GM12878 (cell line): ENCODE results near the gene ZNF407. TPM values are rescaled to one million over a fixed set of nuclear protein-coding genes. Genes with fewer than 3 reads are reported as not detected.

ENCODE experiments used
- ATAC-seq: fragments of 200-7000 bp; cut with Tn5 transposase; 3 replicates; pipeline ENCODE4 v1.9.1; 2020; ENCODE audit warnings: mild to moderate bottlenecking, moderate library complexity
- BruUV-seq: library from RNA; stranded (reverse); fragments of 400-500 nt; replicated peaks from 2 replicates; lab custom pipeline; 2021; lab: Mats Ljungman, UMichigan
- CTCF ChIA-PET: fragments of 300-600 bp; sonication (Branson Sonifier 250); formaldehyde crosslinking; extraction: SDS; loops from one replicate; lab custom pipeline; 2021; ENCODE audit warnings: inconsistent platforms; lab: Yijun Ruan, JAX
- POLR2A ChIA-PET: fragments of 350-600 bp; formaldehyde crosslinking; extraction: SDS; loops from one replicate; lab custom pipeline; 2021; ENCODE audit warnings: inconsistent platforms; lab: Charles Lee
- RAD21 ChIA-PET: fragments of 300-600 bp; sonication (Branson Sonifier 250); formaldehyde crosslinking; loops from one replicate; lab custom pipeline; 2023; ENCODE audit warnings: antibody characterized with exemption; ENCODE audit not compliant: unreplicated experiment; lab: Charles Lee
- SMC1A ChIA-PET: fragments of 300-600 bp; sonication (Branson Sonifier 250); formaldehyde crosslinking; loops from one replicate; lab custom pipeline; 2023; ENCODE audit not compliant: unreplicated experiment, uncharacterized antibody; lab: Charles Lee
- DNase-seq: peaks from one replicate; pipeline ENCODE4 v3.0.0-alpha.2; 2011; ENCODE audit warnings: low read depth, low spot score
- FAIRE-seq: peaks from 3 replicates; lab custom pipeline; 2011; peaks lifted over from hg19 to GRCh38; lab: Jason Lieb, UNC
- H2AFZ ChIP-seq: 2 replicates; pipeline ENCODE4 v1.6.0; 2011; ENCODE audit warnings: low read depth, low read length, control low read depth; ENCODE audit not compliant: control insufficient read depth
- H3K27ac ChIP-seq: 2 replicates; pipeline ENCODE4 v1.5.1; 2011; ENCODE audit warnings: control low read depth; ENCODE audit not compliant: control insufficient read depth, insufficient read depth
- H3K27me3 ChIP-seq, 2 experiments: replicated peaks in 1 of 2; 2 replicates each; pipeline versions ENCODE4 v1.6.0 to v1.6.1; 2011; ENCODE audit warnings: low read length in 1 of 2; ENCODE audit not compliant: control insufficient read depth in 2 of 2, insufficient read depth in 2 of 2
- H3K36me3 ChIP-seq, 2 experiments: 2 replicates each; pipeline ENCODE4 v1.5.1; 2011; ENCODE audit warnings: low read length in 1 of 2; ENCODE audit not compliant: control insufficient read depth in 2 of 2, insufficient read depth in 2 of 2
- H3K4me1 ChIP-seq: 2 replicates; pipeline ENCODE4 v1.6.1; 2011; ENCODE audit warnings: mild to moderate bottlenecking, low read length, moderate library complexity, mixed read lengths; ENCODE audit not compliant: control insufficient read depth, insufficient read depth
- H3K4me2 ChIP-seq: 2 replicates; pipeline ENCODE4 v1.6.0; 2011; ENCODE audit warnings: control low read depth; ENCODE audit not compliant: control insufficient read depth, insufficient read depth
- H3K4me3 ChIP-seq: fragments of 200-600 bp; sonication (generic); 2 replicates; pipeline ENCODE4 v1.5.1; 2016
- H3K79me2 ChIP-seq: 2 replicates; pipeline ENCODE4 v1.6.0; 2011; ENCODE audit warnings: low read length; ENCODE audit not compliant: control insufficient read depth, insufficient read depth
- H3K9ac ChIP-seq: 2 replicates; pipeline ENCODE4 v1.8.0; 2011; ENCODE audit warnings: low read length, control low read depth, mixed read lengths; ENCODE audit not compliant: control insufficient read depth, insufficient read depth
- H3K9me3 ChIP-seq: replicated peaks from 3 replicates; pipeline ENCODE4 v1.5.1; 2011; ENCODE audit warnings: mild to moderate bottlenecking, low read length; ENCODE audit not compliant: control insufficient read depth, insufficient read depth
- H4K20me1 ChIP-seq: 2 replicates; pipeline ENCODE4 v1.6.0; 2011; ENCODE audit not compliant: control insufficient read depth, insufficient read depth
- CHD2 ChIP-seq: IDR thresholded peaks from 2 replicates; pipeline ENCODE4 v1.6.1; 2011; ENCODE audit warnings: low read depth, low read length, improper control_type of control experiment, borderline replicate concordance
- E2F8 ChIP-seq: fragments of 450-650 bp; IDR thresholded peaks from 2 replicates; pipeline ENCODE4 v1.6.1; 2018; ENCODE audit warnings: mild to moderate bottlenecking, low read depth, moderate library complexity; ENCODE audit not compliant: partially characterized antibody
- FOS ChIP-seq: IDR thresholded peaks from 3 replicates; pipeline ENCODE4 v1.6.1; 2011; ENCODE audit warnings: borderline replicate concordance; ENCODE audit not compliant: insufficient read length; ENCODE audit errors: extremely low read depth
- HDAC2 ChIP-seq: fragments of 200-600 bp; sonication (generic); IDR thresholded peaks from 2 replicates; pipeline ENCODE4 v1.6.1; 2017
- IKZF2 ChIP-seq, 2 experiments: fragments of 450-650 bp; IDR thresholded peaks; 2 replicates each; pipeline ENCODE4 v1.6.1; 2017; ENCODE audit warnings: mild to moderate bottlenecking in 2 of 2, moderate library complexity in 2 of 2
- MEF2B ChIP-seq: fragments of 450-650 bp; IDR thresholded peaks from 2 replicates; pipeline ENCODE4 v1.6.1; 2018; ENCODE audit warnings: mild to moderate bottlenecking, moderate library complexity; ENCODE audit not compliant: partially characterized antibody, poor library complexity, severe bottlenecking
- NBN ChIP-seq: fragments of 450-650 bp; IDR thresholded peaks from 2 replicates; pipeline ENCODE4 v1.6.1; 2016
- RELB ChIP-seq: fragments of 450-650 bp; IDR thresholded peaks from 2 replicates; pipeline ENCODE4 v1.6.1; 2017; ENCODE audit warnings: low read depth, mild to moderate bottlenecking, moderate library complexity
- SIX5 ChIP-seq: IDR thresholded peaks from 2 replicates; pipeline ENCODE4 v1.6.1; 2011; ENCODE audit warnings: mild to moderate bottlenecking, low read depth, low read length, moderate library complexity; ENCODE audit not compliant: severe bottlenecking
- SMC3 ChIP-seq: IDR thresholded peaks from 2 replicates; pipeline ENCODE4 v1.6.1; 2011; ENCODE audit warnings: low read length, improper control_type of control experiment, borderline replicate concordance
- SUZ12 ChIP-seq: fragments of 200-600 bp; sonication (generic); IDR thresholded peaks from one replicate; pipeline ENCODE4 v1.6.1; 2018; ENCODE audit warnings: antibody characterized with exemption, mild to moderate bottlenecking; ENCODE audit not compliant: unreplicated experiment
- USF1 ChIP-seq: IDR thresholded peaks from 2 replicates; pipeline ENCODE4 v1.6.1; 2011; ENCODE audit warnings: borderline replicate concordance, low read depth, mild to moderate bottlenecking, moderate library complexity, mixed read lengths, low read length; ENCODE audit not compliant: insufficient read depth; ENCODE audit errors: extremely low read length
- ZNF24 ChIP-seq: fragments of 450-650 bp; IDR thresholded peaks from 2 replicates; pipeline ENCODE4 v1.6.1; 2017; ENCODE audit warnings: antibody characterized with exemption, mild to moderate bottlenecking
- WGBS: methylation state at CpG from one replicate; pipeline ENCODE4 v1.1.6; 2016; ENCODE audit warnings: low lambda C conversion rate; ENCODE audit not compliant: insufficient replicate concordance, insufficient coverage; ENCODE audit errors: missing lambda C conversion rate; 5-methylcytosine and 5-hydroxymethylcytosine counted together
- in situ Hi-C: fragments of 300-500 bp; cut with MboI; formaldehyde crosslinking; loops from 9 replicates; pipeline ENCODE4 v1.14.3; 2018; ENCODE audit warnings: mixed read lengths
- intact Hi-C: fragments of 100-400 bp; cut with micrococcal nuclease; formaldehyde crosslinking; loops from one replicate; pipeline ENCODE4 v1.14.2; 2022; ENCODE audit not compliant: unreplicated experiment
- polyA plus RNA-seq, 11 experiments: library from polyadenylated mRNA; depleted of rRNA in 4 of 11; unstranded in 6 of 11; stranded (reverse) in 5 of 11; fragments of >200 nt; fragmentation: Nextera tagmentation in 4 of 11; fragmentation: Illumina TruSeq in 1 of 11; extraction: Ambion mirVana in 4 of 11; extraction: Trizol in 1 of 11; gene quantifications; 1 replicate in 1 of 11; 2 replicates in 10 of 11; pipeline versions ENCODE4 v1.2.1 to v1.2.3, GENCODE V29; 2011 to 2016; ENCODE audit warnings: inconsistent platforms in 2 of 11, missing spikeins in 2 of 11, low read depth in 1 of 11
- total RNA-seq, 4 experiments: library from RNA; depleted of rRNA in 3 of 4; stranded (reverse); fragments of >200 nt in 3 of 4; fragmentation: Illumina TruSeq in 1 of 4; extraction: Trizol in 1 of 4; gene quantifications; 2 replicates each; pipeline versions ENCODE4 v1.2.1 to v1.2.3, GENCODE V29; 2013 to 2021

Gene ZNF407
- total and polyA plus RNA-seq, 10 of the 15 experiments (the other 5 are each of a cell fraction or from before 2014, with no cell fraction given): 0.69 to 11.6 (median 5.3) TPM

- intact Hi-C loops (loop anchor here (5.0 to 10.0 kb wide), 3 partner anchors 63 to 335 kb away; partner anchors contain the start of gene PTGR3), in situ Hi-C loops (no loop called here)
- DNase-seq (peak; percentile 71), ATAC-seq (peak; percentile 94), FAIRE-seq (peak; percentile 81)
- H3K27me3 ChIP-seq: no peaks in the 10 kb centered on the region
- peak overlapping the region; percentile 52 for H3K4me2 ChIP-seq
- H3K4me1 ChIP-seq: peaks cover 18% of the 10 kb centered on the region
- peak overlapping the region; percentile 0; the same call in 1 of the 2 replicates for H3K9ac ChIP-seq
- no peaks in the 10 kb centered on the region for H3K9me3 ChIP-seq
- peak overlapping the region; percentile 21; the same call in 1 of the 2 replicates for H2AFZ ChIP-seq
- no peaks in the 10 kb centered on the region for H4K20me1 ChIP-seq
- no peak overlapping the region for H3K4me3 ChIP-seq
- WGBS: 20% methylated on average over 5 of the region's 5 CpGs
- no peaks in the 10 kb centered on the region for H3K79me2 ChIP-seq
- ChIA-PET POLR2A (interaction anchor here (1.3 kb wide), 1 partner anchor 9 kb away, joined by 5 read pairs; no protein-coding TSS in a partner anchor), CTCF (interaction anchor here (0.7 to 1.6 kb wide), 5 partner anchors 50 to 104 kb away, joined by 3 to 4 read pairs (median 3); no protein-coding TSS in a partner anchor), SMC1A (interaction anchor here (0.9 to 3.7 kb wide), 24 partner anchors 8 to 272 kb away, joined by 3 to 26 read pairs (median 4); partner anchors contain the start of gene ZNF407), RAD21 (interaction anchor here (0.8 to 3.8 kb wide), 6 partner anchors 62 to 102 kb away, joined by 3 to 16 read pairs (median 5); no protein-coding TSS in a partner anchor)
- peak overlapping the region; percentile 64; the same call in 1 of the 2 replicates for H3K27ac ChIP-seq
- H3K36me3 ChIP-seq: no peaks in the 10 kb centered on the region
- no TSS peak for BruUV-seq
- no peak for TF ChIP-seq SUZ12
- peak; percentile 95 for TF ChIP-seq MEF2B
- TF ChIP-seq SMC3: no peak
- no peak for TF ChIP-seq FOS
- TF ChIP-seq RELB: peak; percentile 64; the same call in 1 of the 2 replicates
- peak; percentile 43 to 54; a peak in 2 of 4 replicates for TF ChIP-seq IKZF2 (IDR thresholded peaks at IDR 0.05)
- TF ChIP-seq NBN: peak; percentile 31; the same call in 1 of the 2 replicates
- no peak for TF ChIP-seq HDAC2
- no peak for TF ChIP-seq SIX5
- TF ChIP-seq USF1: no peak
- no peak for TF ChIP-seq ZNF24
- no peak for TF ChIP-seq CHD2
- TF ChIP-seq E2F8: no peak
Observed at GRCh38 chr18:74869904-74870863, 272.5 kb downstream of the ZNF407 start.
